Measurements from ENCODE around the gene COIL. TPM values are rescaled to one million over a fixed set of nuclear protein-coding genes. Genes with fewer than 3 reads are reported as not detected.

COIL gene
- total and polyA plus RNA-seq, 2 of the 13 experiments (the other 11 are each of a cell fraction or from before 2014, with no cell fraction given) = 8.1 to 29.4 TPM

GRCh38 chr17:56909742-56910508 lies 50.9 kb downstream of the COIL start (continued):
- no peak for TF ChIP-seq FLYWCH1 (CRISPR knock-in tag; IDR thresholded peaks at IDR 0.05)
- peak in 1 of 2 experiments; percentile 63; a peak in 2 of 4 replicates for TF ChIP-seq EP300 (IDR thresholded peaks at IDR 0.05; ENCODE audit: low read depth in 2 of 2, low read length in 2 of 2)
- no peak for TF ChIP-seq EP300 (CRISPR knock-in tag; IDR thresholded peaks at IDR 0.05; ENCODE audit: borderline replicate concordance)
- no peak for TF ChIP-seq ZNF225 (CRISPR knock-in tag; IDR thresholded peaks at IDR 0.05)
- TF ChIP-seq KDM1A (CRISPR knock-in tag; IDR thresholded peaks at IDR 0.05) = 0 out of 2 replicates have a peak, but pooled peaks have one; percentile 20
- TF ChIP-seq MYNN (CRISPR knock-in tag; IDR thresholded peaks at IDR 0.05; ENCODE audit: low read depth) = no peak
- 0 out of 2 replicates have a peak, but pooled peaks have one; percentile 37 for TF ChIP-seq POGK (CRISPR knock-in tag; conservative IDR thresholded peaks at IDR 0.05)
- TF ChIP-seq NR2F1 (CRISPR knock-in tag; IDR thresholded peaks at IDR 0.05) = peak; percentile 89 to 96
- TF ChIP-seq ZNF274 (CRISPR knock-in tag; IDR thresholded peaks at IDR 0.05) = no peak; the same call in 1 of the 2 replicates
- TF ChIP-seq ZSCAN22 (CRISPR knock-in tag; IDR thresholded peaks at IDR 0.05) = no peak
- TF ChIP-seq ZBTB25 (CRISPR knock-in tag; IDR thresholded peaks at IDR 0.05) = no peak
- no peak for TF ChIP-seq DMAP1 (CRISPR knock-in tag; IDR thresholded peaks at IDR 0.05)
- peak; percentile 60 for TF ChIP-seq NCOA2 (CRISPR knock-in tag; IDR thresholded peaks at IDR 0.05)
- no peak for TF ChIP-seq ZNF205 (CRISPR knock-in tag; IDR thresholded peaks at IDR 0.05)
- TF ChIP-seq ZFYVE20 (CRISPR knock-in tag; IDR thresholded peaks at IDR 0.05; ENCODE audit: borderline replicate concordance, low read depth) = no peak
- 0 out of 2 replicates have a peak, but pooled peaks have one; percentile 36 for TF ChIP-seq MIXL1 (CRISPR knock-in tag; IDR thresholded peaks at IDR 0.05)
- no peak for TF ChIP-seq CBX5 (CRISPR knock-in tag; IDR thresholded peaks at IDR 0.05; ENCODE audit: borderline replicate concordance)
- TF ChIP-seq DNMT1 (CRISPR knock-in tag; IDR thresholded peaks at IDR 0.05) = no peak
- TF ChIP-seq ZNF121 (CRISPR knock-in tag; IDR thresholded peaks at IDR 0.05) = no peak
- no peak for TF ChIP-seq U2AF2 (IDR thresholded peaks at IDR 0.05; ENCODE audit: low read depth, low read length)
- TF ChIP-seq CEBPZ (IDR thresholded peaks at IDR 0.05; ENCODE audit: low read length) = no peak
- TF ChIP-seq NFYC (CRISPR knock-in tag; IDR thresholded peaks at IDR 0.05) = no peak
- no peak for TF ChIP-seq ZNF484 (CRISPR knock-in tag; IDR thresholded peaks at IDR 0.05; ENCODE audit: borderline replicate concordance, low read depth)
- TF ChIP-seq, protein P1, sequence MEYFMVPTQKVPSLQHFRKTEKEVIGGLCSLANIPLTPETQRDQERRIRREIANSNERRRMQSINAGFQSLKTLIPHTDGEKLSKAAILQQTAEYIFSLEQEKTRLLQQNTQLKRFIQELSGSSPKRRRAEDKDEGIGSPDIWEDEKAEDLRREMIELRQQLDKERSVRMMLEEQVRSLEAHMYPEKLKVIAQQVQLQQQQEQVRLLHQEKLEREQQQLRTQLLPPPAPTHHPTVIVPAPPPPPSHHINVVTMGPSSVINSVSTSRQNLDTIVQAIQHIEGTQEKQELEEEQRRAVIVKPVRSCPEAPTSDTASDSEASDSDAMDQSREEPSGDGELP (IDR thresholded peaks at IDR 0.05; ENCODE audit: borderline replicate concordance, low read depth) = peak; percentile 8; the same call in 1 of the 2 replicates
- 0 out of 2 replicates have a peak, but pooled peaks have one; percentile 42 for TF ChIP-seq GATAD1 (CRISPR knock-in tag; IDR thresholded peaks at IDR 0.05)
